Ovary (tissue), 1 donor: ENCODE results near the gene NOTCH2NLA.
"Not testable (repeated sequence)": the region's sequence is repeated elsewhere in the genome, so short reads cannot be mapped to it uniquely, and the experiment has no call there.

Source experiments
- EP300 ChIP-seq: sonication (generic); formaldehyde crosslinking; IDR thresholded peaks from one replicate; pipeline ENCODE4 v1.6.1; 2017; ENCODE audit warnings: antibody characterized with exemption
- POLR2A ChIP-seq: fragments of 450-650 bp; IDR thresholded peaks from one replicate; pipeline ENCODE4 v1.6.1; 2017; ENCODE audit warnings: antibody characterized with exemption, mild to moderate bottlenecking, moderate library complexity

GRCh38 chr1:146228710-146229477 is at the start of gene NOTCH2NLA:
- peak; percentile 37 for TF ChIP-seq POLR2A
- TF ChIP-seq EP300, result not testable (repeated sequence)
